ENCODE results near the gene ATG16L2.

Gene ATG16L2

GRCh38 chr11:72832301-72833082, 18.3 kb downstream of the ATG16L2 start:
- TF ChIP-seq, protein P1, sequence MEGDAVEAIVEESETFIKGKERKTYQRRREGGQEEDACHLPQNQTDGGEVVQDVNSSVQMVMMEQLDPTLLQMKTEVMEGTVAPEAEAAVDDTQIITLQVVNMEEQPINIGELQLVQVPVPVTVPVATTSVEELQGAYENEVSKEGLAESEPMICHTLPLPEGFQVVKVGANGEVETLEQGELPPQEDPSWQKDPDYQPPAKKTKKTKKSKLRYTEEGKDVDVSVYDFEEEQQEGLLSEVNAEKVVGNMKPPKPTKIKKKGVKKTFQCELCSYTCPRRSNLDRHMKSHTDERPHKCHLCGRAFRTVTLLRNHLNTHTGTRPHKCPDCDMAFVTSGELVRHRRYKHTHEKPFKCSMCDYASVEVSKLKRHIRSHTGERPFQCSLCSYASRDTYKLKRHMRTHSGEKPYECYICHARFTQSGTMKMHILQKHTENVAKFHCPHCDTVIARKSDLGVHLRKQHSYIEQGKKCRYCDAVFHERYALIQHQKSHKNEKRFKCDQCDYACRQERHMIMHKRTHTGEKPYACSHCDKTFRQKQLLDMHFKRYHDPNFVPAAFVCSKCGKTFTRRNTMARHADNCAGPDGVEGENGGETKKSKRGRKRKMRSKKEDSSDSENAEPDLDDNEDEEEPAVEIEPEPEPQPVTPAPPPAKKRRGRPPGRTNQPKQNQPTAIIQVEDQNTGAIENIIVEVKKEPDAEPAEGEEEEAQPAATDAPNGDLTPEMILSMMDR (IDR thresholded peaks at IDR 0.05; ENCODE audit: insufficient read depth, missing control alignments), result no peak
- FAIRE-seq, result no peak

GRCh38 chr11:72833083-72833733, 19.0 kb downstream of the ATG16L2 start:
- DNase-seq (ENCODE audit: insufficient read length, low spot score) (no peak), FAIRE-seq (no peak)
- TF ChIP-seq, protein P1 (IDR thresholded peaks at IDR 0.05; ENCODE audit: insufficient read depth, missing control alignments), result no peak

More at GRCh38 chr11:72832301-72833082, 18.3 kb downstream of the ATG16L2 start:
- DNase-seq (ENCODE audit: insufficient read length, low spot score), result no peak

- no peak for FAIRE-seq
- DNase-seq (ENCODE audit: insufficient read length, low spot score), result no peak
- TF ChIP-seq, protein P1 (IDR thresholded peaks at IDR 0.05; ENCODE audit: insufficient read depth, missing control alignments), result no peak
These were observed 19.7 kb downstream of the ATG16L2 start for GRCh38 chr11:72833811-72834493.

DNA sequence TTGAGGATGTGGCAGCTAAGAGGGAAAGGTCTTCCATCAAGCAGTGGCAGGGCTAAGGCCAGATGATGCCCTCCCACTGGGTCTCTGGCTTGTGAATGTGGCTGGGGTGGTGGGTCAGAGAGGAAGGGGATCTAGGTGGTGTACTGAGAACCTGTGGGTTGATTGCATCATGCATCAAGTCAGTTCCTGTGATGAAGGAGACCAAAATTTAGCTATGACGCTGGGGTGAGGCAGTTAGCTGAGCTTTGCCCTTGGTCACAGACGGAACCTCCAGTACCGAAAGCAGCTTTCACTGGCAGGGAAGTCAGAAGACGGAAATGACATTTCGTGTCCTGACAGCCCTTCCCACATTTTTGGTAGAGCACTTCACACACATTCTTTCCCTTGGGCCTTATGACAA, 20.7 kb downstream of the ATG16L2 start:
- no peak for FAIRE-seq
- no peak for DNase-seq (ENCODE audit: insufficient read length, low spot score)
- TF ChIP-seq, protein P1 (IDR thresholded peaks at IDR 0.05; ENCODE audit: insufficient read depth, missing control alignments), result no peak

GRCh38 chr11:72836111-72836510, 21.9 kb downstream of the ATG16L2 start:
- TF ChIP-seq, protein P1 (IDR thresholded peaks at IDR 0.05; ENCODE audit: insufficient read depth, missing control alignments), result no peak
- FAIRE-seq (no peak), DNase-seq (ENCODE audit: insufficient read length, low spot score) (no peak)

- DNase-seq (ENCODE audit: insufficient read length, low spot score) (no peak), FAIRE-seq (no peak)
- TF ChIP-seq, protein P1 (IDR thresholded peaks at IDR 0.05; ENCODE audit: insufficient read depth, missing control alignments), result no peak
These were observed 24.6 kb downstream of the ATG16L2 start for GRCh38 chr11:72838691-72839305.
